NCI-H128 (cell line): Measurements from ENCODE around the gene ECM2.
"Not testable (repeated sequence)": the region's sequence is repeated elsewhere in the genome, so short reads cannot be mapped to it uniquely, and the experiment has no call there.

Experiments
- DNase-seq: peaks from one replicate; lab custom pipeline; 2025; ENCODE audit not compliant: unreplicated experiment; lab: John Stamatoyannopoulos, UW

ECM2 gene

GRCh38 chr9:92535940-92536850 lies at the start of gene ECM2:
ECM2 (minus strand) TSS chr9:92535990; CDS start chr9:92522866, 13,124 bp downstream.
- no peak for DNase-seq

- no peak for DNase-seq
Measured at GRCh38 chr9:92576175-92576574, 40.4 kb upstream of the ECM2 start.

GRCh38 chr9:92573612-92574011 lies 37.8 kb upstream of the ECM2 start:
- not testable (repeated sequence) for DNase-seq

GRCh38 chr9:92571871-92572270 lies 36.1 kb upstream of the ECM2 start:
- DNase-seq, result not testable (repeated sequence)

DNA sequence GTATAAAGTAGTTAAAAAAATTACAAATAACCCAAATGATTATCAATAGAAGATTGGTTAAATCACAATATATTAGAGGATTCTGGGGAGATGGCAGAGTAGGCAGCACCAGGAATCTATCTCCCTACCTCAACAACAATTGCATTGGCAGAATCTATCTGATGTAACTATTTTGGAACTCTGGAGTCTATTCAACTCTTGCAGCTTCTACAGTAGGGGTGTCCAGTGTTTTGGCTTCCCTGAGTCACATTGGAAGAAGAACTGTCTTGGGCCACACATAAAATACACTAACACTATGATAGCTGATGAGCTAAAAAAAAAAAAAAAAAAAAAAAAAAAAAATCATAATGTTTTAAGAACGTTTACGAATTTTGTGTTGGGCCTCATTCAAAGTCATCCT lies 29.2 kb upstream of the ECM2 start:
- DNase-seq, result no peak

DNA sequence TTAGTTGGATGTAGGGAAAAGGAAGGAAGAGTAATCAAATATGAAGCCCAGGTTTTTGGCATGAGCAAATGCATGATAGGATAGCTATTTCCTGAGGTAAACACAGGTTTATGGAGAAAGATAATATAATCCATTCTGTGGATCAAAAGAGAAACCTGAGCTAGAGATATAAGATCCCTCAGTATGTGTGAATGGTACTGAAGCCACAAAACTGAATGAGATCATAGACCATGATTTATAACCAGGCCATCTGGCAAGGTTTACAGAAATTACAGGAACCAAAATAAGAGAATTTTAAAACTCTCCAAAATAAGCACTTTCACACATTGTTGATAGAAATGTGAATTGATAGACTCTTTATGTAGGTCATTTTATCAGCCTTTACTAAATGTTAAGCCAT lies 28.7 kb upstream of the ECM2 start:
- DNase-seq, result no peak

DNA sequence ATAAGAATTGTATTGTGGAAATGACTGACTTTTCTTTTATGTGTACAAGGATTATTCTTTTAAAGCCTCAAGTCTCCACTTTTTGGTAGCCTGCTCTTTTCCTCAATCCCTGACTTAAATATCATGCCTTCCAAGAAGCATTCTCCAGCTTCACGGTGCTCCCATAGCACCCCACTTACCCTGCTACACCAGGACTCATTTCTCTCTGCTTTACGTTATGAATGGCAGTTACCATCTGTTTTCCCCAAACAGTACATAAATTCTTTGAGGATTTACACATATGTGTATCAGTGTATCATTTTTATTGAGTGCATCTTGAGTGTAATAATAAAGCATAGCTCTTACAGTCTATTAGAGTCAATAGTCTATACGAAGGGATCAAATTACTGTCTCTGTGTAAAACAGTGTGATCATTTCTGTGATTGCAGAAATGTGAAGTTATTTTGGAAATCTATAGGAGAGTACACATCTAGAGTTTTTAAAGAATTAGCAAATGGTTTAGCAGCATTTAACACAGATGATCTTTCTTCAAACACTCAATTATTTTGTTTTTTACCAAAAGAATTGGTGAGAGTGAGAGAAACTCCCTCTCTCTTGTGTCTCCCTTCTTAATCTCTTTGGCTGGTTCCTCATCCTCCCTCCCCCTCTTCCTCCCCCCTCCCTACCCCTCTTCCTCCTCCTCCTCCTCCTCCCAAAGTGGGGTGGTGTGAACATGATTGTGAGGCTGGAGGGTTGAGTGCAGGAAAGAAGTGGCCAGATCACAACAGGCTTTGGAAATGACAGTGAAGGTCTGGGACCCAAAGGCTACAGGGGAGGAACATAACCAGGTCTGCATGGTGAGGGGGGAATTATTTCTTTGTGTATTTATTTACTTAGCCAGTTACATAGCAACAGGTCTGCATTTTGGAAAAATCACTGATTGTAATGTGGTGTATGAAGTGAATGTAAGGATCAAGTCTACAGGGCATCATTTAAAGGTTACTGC lies 27.6 kb upstream of the ECM2 start:
- DNase-seq, result no peak

- DNase-seq, result no peak
Measured at GRCh38 chr9:92562461-92562967, 26.7 kb upstream of the ECM2 start.

DNA sequence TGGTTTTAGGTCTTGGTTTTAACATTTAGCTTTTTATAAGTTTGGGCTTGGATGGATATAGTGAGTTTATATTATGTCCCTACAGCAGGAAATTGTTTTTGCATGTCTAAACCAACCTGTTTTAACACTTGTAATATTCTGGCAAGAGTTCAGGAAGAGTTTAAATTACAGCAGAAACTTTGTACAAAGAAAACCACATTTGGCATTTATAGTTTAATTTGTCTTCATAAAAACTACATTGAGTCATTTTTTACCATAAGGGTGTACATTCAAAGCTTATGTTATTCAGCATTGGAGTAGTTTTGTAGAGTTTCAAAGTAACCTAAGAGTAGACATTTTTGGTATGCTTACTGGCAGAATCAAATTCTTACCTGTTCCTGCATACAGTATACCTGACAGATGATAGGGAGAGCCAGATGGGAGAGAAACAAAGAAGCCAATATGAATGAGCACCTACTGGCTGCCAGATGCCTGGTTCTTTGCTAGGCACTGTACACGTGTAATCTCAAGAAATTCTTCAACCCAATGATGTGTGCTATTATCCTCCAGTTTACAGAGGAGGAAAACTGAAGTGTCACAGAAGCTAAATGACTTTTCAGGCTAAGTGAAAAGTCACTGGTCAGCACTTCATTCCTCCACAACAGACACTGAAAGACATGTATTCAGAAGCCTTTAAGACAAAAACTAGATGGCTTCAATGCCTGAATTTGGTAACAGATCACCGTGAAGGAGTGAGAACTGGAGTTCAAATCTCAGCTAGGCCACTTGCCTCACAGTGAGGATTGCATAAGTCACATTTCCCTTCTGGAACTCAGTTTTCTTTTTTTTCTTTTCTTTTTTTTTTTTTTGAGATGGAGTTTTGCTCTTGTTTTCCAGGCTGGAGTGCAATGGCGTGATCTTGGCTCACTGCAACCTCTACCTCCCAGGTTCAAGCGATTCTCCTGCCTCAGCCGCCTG lies 25.9 kb upstream of the ECM2 start:
- DNase-seq, result no peak

GRCh38 chr9:92558612-92559374 lies 23.0 kb upstream of the ECM2 start:
- no peak for DNase-seq

GRCh38 chr9:92550765-92551164 lies 15.0 kb upstream of the ECM2 start:
- DNase-seq, result no peak

DNA sequence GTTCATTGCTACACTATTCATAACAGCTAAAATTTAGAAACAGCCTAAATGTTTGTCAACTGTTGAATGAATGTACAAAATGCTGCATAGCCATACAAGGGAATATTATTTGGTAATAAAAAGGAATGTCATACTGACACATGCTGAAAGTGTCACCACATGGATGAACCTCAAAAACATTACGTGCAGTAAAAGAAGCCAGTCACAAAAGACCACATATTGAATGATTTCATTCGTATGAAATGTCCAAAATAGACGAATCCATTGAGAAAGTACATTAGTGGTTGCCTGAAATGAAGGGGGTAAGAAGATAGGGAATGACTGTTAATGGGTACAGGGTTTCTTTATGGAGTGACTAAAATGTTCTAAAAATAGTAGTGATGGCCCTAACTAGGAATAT lies 11.6 kb upstream of the ECM2 start:
- DNase-seq, result no peak

GRCh38 chr9:92545002-92545510 lies 9.3 kb upstream of the ECM2 start:
- DNase-seq, result no peak

DNA sequence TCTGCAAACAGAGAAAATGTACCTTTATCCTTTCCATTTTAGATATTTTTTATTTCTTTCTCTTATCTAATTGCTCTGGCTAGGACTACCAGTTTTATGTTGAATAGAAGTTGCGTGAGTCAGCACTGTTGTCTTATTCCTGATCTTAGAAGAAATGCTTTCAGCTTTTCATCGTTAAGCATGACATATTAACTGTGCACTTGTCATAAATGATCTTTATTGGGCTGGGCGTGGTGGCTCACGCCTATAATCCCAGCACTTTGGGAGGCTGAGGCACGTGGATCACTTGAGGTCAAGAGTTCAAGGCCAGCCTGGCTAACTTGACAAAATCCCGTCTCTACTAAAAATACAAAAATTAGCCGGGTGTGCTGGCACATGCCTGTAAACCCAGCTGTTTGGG lies 8.2 kb upstream of the ECM2 start:
- no peak for DNase-seq

DNA sequence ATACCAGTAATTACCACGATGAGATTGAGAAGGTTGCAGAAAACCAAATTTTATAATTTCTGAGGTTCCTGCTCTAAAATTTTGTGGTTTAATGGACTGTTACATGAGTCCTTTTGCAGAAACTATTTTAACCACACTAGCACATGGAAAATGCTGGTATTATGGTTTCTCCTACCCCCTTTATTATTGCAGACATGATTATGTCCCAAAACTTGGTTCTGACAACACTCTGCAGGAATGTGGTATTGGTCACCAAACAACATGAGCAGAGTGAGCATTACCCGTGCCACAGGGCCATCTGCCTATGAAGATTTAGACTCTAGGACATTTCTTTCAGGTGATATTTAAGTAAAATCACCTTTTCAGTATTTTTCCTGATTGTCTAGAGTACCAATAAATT lies 2.8 kb upstream of the ECM2 start:
- DNase-seq, result no peak

DNA sequence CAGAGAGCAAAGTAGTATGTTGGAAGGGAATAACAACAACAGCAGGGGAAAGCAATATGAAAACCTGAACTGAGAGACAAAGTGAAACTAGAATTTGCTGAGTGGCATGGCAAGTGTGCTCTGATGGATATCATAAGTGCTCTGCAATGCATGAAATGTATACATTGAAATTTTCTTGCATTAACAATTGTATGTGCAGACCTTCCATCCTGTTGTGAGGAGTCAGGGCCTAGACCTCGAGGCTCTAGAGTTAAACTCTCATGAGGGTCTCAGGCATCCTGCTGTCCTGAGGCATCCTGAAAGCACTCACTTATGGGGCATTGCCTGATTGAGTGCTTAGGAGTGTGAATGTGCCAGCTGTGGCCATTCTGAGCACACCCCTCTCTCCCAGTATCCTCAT lies 1.1 kb downstream of the ECM2 start:
- no peak for DNase-seq

DNA sequence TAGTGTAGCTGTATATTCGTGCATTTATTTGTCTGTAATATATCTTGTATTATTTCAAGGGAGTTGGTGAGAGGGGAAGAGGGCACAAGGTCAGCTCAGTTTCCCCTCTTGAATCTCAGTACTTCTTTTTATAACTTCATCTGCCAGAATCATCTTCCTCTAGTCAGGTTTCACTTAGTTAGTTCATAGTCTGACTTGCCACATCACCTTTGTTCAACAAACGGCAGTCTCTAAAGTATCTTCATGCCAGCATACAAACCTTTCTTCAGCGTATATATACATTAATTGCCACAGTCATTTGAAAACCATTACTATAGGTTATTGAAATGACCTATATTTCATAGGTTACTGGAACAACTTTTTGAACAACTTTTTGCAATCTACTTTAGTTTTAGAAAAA lies 1.6 kb downstream of the ECM2 start:
- no peak for DNase-seq

GRCh38 chr9:92530893-92531292 lies 4.9 kb downstream of the ECM2 start:
- DNase-seq, result no peak

DNA sequence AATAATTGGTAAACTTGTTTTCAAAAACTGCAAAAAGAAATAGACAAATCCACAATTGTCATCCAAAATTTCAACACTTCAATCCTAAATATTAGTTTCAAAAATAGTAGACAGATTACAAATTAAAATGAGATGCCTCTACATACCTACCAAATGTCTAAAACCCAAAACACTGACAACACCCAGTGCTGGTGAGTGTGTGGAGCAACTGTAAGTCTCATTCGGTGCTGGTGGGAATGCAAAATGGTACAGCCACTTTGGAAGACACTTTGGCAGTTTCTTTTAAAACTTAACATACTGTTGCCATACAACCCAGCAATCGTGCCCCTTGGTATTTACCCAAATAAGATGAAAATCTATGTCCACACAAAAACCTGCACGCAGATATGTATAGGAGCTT lies 6.7 kb downstream of the ECM2 start:
- DNase-seq, result no peak

DNA sequence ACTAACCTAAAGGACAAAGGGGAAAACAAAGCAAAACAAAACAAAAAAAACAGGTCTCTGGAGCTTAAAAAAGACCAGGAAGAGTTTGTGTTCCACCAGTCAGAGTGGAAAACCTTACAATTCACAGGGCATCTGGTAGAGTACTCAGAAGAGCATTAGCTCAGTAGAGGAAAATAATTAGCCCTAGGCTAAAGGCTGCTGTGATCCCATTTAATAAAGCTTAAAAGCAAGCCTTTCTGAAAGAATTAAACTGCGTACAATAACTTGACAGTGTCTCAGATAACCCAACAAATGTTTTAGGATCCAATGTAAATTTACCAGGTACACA lies 7.3 kb downstream of the ECM2 start:
- no peak for DNase-seq
